Measurements from ENCODE around the gene SLC16A8.

The SLC16A8 gene

DNA sequence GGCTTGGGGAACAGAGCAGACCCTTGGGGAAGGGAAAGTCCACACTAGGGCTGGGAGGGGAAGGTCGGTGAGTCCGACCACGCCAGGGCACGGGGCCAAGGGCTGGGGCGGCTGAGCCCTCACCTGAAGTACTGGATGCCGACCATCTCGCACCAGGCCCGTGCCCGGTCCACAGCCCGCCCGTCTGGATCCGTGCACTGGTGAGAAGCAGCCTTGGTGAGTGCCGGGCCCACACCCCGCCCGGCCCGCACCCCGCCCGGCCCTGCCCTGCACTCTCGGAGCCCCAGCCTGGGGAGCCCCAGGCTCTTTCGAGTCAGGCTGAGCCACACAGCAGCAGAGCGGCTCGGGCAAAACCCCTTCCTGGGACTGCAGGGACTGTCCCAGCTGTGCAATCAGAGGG is 28.4 kb upstream of the SLC16A8 start:
- DNase-seq = no peak

GRCh38 chr22:38111925-38112355 is 28.0 kb upstream of the SLC16A8 start:
- no peak for DNase-seq

- DNase-seq = no peak
These were observed 27.2 kb upstream of the SLC16A8 start for GRCh38 chr22:38110863-38111852.

- DNase-seq = no peak
These were observed 26.3 kb upstream of the SLC16A8 start, which contains the start of gene BAIAP2L2 for GRCh38 chr22:38110008-38110862. TSS of gene BAIAP2L2 (minus strand) at chr22:38110684. CDS start at chr22:38110525, 159 bp downstream.

DNA sequence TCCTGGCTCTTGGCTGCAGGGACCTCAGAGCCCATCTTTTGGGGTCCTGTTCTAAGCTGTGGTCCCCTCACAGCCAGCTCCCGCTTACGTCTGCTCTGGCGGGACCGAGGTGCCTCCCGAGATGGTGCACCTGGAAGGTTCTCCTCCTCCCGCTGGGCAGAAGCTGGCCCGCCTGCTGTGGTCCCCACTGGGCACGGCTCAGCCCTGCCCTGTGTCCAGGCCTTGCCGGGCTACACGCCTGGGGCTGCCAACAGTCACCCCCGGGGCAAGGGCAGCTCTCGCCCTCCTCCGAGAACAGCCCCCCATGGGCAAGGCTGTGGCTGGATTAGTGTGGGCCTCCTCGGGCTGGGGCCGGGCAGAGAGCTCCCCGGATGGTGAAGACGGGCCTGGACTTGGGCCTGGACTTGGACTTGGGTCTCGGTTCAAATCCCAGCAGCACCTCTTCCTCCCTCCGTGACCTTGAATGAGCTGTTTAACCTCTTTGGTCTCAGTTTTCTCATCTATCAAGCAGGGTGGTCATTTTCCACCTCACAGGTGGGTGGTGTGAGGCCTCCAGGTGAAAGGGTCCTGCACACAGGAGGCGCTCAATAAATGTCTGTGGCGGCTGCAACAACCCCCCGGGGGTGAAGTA is 25.5 kb upstream of the SLC16A8 start:
- DNase-seq = no peak

GRCh38 chr22:38108561-38109319 is 24.8 kb upstream of the SLC16A8 start:
- DNase-seq = no peak

DNA sequence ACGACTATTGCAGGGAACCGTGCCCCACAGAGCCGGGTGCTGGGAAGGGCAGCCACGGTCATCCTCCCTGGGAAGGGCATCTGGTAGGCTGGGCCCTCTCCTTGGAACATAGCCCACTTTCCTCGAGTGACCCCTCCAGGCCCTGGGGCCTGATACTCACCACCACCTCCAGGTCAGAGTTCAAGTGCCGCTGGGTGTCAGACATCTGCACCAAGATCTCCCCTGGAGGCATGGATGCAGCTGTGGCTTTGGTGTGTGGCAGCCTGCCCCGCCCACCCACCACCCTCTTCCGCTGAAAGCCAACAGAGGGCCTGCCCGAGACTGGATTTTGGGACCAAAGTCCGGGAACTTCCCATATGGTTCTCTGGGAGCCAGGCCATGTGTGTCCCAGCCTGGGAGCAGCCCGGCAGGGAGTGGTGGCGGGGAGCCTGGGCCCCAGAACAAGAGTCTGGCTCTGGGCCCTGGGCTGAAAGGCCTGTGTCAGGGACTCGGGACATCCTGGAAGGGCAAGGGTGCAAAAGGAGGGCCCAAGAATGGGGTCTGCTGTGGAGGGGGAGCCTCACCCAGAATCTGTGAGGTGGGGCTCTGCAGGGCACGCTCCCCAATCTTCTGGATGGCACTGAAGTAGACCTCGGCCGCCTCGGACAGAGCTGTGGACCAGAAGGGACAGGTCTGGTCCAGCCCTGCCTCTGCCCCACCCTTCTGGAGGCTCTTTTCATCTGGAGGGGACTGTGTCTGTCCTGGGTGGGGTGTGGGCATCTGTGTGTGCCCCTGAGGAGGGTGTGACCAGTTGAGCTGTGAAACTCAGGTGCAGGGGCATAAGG is 23.9 kb upstream of the SLC16A8 start:
- DNase-seq = no peak

GRCh38 chr22:38106814-38107578 is 23.0 kb upstream of the SLC16A8 start:
- DNase-seq = no peak

DNA sequence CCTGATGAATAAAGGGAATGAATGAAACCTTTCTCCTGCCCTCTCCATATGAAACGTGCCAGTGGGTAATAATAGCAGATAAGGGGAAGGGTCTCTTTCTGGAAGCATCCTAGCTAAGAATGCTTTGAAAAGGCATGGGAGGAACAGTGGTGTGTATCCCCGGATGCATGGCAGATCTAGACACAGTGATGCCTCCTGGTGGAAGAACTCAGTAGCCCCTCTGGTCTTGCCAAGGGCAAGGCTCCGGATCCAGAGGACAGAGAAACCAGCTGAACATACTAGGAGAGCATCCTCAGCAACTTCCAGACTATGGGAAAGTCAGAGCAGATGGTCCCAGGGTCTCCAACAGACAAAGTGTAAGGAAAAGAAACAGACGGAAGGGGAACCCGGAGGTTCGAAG is 20.1 kb upstream of the SLC16A8 start:
- DNase-seq = no peak

DNA sequence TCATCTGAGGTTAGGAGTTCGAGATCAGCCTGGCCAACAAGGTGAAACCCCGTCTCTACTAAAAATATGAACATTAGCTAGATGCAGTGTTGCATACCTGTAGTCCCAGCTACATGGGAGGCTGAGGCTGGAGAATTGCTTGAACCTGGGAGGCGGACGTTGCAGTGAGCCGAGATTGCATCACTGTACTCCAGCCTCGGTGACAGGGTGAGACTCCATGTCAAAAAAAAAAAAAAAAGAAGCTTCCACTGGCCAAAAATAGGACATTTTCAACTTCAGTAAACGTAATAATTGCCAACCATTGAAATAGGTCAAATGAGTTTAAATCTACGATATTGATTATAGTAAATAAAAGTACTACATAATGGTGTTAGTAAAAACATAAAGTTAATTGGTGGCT is 19.7 kb upstream of the SLC16A8 start:
- no peak for DNase-seq

- no peak for DNase-seq
These were observed 14.6 kb upstream of the SLC16A8 start for GRCh38 chr22:38098410-38099249.

GRCh38 chr22:38097557-38098409 is 13.8 kb upstream of the SLC16A8 start:
- DNase-seq = no peak

DNA sequence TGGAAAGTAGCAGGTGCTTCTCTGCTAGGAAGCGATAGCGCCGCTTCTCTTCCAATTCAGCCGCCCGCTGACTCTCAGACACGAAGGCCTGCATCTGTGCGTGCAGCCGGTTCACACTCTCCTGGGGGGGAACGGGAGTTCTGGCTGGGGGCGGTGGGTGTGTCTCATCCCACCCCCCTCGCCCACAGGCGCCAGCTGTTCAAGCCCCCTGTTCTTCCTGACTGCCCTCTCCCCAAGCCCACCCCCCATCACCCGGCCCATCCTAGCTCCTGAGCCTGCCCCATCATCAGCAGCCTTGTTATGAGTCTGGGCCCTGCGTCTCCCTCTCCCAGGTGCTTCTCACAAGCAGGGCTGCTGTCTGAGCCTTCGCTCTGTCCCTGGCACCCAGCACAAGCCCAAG is 13.1 kb upstream of the SLC16A8 start:
- DNase-seq = no peak

- DNase-seq = no peak
These were observed 5.5 kb upstream of the SLC16A8 start for GRCh38 chr22:38089474-38089851.

DNA sequence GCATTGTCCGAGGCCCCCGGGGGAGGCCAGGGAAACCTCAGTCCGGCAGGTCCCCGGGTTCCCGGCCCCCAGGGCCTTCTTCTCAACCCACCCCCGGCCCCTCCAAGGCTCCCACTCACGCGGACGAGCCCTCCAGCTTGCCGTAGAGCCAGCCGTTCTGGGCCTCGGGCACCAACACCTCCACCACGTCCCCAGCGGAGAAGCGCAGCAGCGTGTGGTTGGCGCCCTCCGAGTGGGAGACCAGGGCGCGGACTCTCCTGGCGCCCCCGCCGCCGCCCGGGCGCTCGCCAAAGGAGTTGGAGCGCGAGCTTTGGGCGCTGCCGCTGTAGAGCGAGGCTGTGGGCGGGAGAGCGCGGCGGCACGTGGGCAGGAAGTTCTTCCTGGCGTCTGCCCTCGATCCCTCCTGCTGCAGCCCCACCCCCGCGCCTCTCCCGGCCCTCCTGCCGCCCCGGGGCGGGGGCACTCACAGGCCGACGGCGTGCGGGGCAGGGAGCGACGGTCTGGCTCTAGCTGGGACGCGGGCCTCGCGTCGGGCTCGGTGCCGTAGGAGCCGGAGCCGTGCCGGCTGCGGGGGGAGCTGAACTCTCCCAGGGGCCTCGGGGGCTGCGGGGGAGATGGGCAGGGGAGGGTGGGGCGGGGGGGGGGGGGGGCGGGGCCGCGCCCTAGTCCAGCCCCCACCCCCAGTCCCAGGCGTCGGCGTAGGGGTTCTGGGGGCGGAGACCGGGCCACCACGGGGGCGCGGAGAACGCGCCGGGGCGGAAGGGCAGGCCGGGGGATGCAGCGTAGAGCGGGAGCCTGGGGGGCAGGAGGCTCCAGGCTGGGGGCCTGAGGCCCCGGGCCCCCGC is 4.9 kb upstream of the SLC16A8 start:
- DNase-seq = no peak

DNA sequence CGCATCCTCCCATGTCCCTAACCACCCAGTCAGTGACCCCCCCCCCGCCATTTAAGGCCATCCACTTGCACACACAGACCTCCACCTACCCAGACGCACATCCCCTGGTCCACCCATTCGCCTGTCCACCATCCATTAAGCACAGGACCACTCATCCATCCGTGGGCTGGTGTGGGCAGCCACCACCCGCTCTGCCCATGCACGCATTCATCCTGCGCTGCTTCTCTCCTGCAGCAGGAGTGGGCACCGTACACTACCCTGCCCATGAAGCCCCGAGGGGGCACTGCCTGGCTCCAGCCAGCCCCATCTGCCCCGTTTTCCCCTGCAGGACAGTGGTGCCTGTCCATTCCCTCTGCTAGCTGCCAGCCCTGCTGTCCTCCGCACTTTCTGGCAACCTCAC is 3.9 kb upstream of the SLC16A8 start:
- DNase-seq = no peak

DNA sequence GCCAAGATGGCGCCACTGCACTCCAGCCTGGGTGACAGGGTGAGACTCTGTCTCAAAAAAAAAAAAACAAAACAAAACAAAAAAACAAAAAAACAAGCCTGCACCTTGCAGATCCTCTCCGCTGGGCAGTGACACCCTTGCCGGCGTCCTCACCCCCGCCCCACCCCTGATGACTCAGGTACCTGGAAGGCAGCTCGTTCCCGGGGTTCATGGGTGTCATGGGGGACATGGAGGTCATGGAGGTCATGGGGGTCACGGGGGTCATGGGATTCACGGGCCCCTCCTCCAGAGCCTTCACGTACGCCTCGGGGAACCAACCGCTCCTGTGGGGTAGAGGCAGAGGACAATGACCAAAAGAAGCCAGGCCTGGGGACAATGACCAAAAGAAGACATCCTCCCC is 3.0 kb upstream of the SLC16A8 start:
- no peak for DNase-seq

All from activated CD4-positive, alpha-beta T cell treated with anti-CD3 and anti-CD28 coated beads, Interleukin-2, amount 50 U/mL, for 16 hours (primary cell).